ENCODE data around the gene AQP5.

- TF ChIP-seq POLR2A (IDR thresholded peaks at IDR 0.05; ENCODE audit: low read length) (no peak), GATA1 (IDR thresholded peaks at IDR 0.05; ENCODE audit: low read depth, low read length) (no peak)
These were observed 26.1 kb downstream of the AQP5 start for GRCh38 chr12:49987625-49988303.
